MCF 10A (cell line): ENCODE results near the gene GTSE1. TPM values are rescaled to one million over a fixed set of nuclear protein-coding genes. Genes with fewer than 3 reads are reported as not detected.
A peak's percentile ranks its signal among the peaks of the same experiment; 100 is the strongest.

ENCODE experiments used
- BruUV-seq: library from RNA; stranded (reverse); fragments of 400-500 nt; replicated peaks from 2 replicates; lab custom pipeline; 2021; lab: Mats Ljungman, UMichigan
- CTCF ChIA-PET: fragments of 300-600 bp; sonication (Branson Sonifier 250); formaldehyde crosslinking; extraction: SDS; loops from one replicate; lab custom pipeline; 2021; ENCODE audit warnings: antibody characterized with exemption, inconsistent platforms; lab: Yijun Ruan, JAX
- POLR2A ChIA-PET: fragments of 300-600, 350-650 bp; sonication (Branson Sonifier 250); formaldehyde crosslinking; extraction: SDS; loops from one replicate; lab custom pipeline; 2020; ENCODE audit warnings: antibody characterized with exemption, inconsistent platforms; lab: Yijun Ruan, JAX
- DNase-seq: peaks from one replicate; pipeline ENCODE4 v3.0.0-alpha.2; 2018; ENCODE audit not compliant: unreplicated experiment
- H3K27ac Mint-ChIP-seq: one replicate; pipeline ENCODE4 v1.8.0; 2022; ENCODE audit warnings: mild to moderate bottlenecking, low read depth, mixed read lengths; ENCODE audit not compliant: unreplicated experiment
- H3K27me3 Mint-ChIP-seq: one replicate; pipeline ENCODE4 v1.8.0; 2022; ENCODE audit warnings: mixed read lengths; ENCODE audit not compliant: insufficient read depth, unreplicated experiment
- H3K36me3 Mint-ChIP-seq: one replicate; pipeline ENCODE4 v1.8.0; 2022; ENCODE audit warnings: mild to moderate bottlenecking, moderate library complexity, mixed read lengths; ENCODE audit not compliant: insufficient read depth, unreplicated experiment
- H3K4me1 Mint-ChIP-seq: one replicate; pipeline ENCODE4 v1.8.0; 2022; ENCODE audit warnings: mixed read lengths; ENCODE audit not compliant: insufficient read depth, unreplicated experiment
- H3K4me3 Mint-ChIP-seq: one replicate; pipeline ENCODE4 v1.8.0; 2022; ENCODE audit warnings: mild to moderate bottlenecking, moderate library complexity, mixed read lengths; ENCODE audit not compliant: unreplicated experiment
- H3K9me3 Mint-ChIP-seq: one replicate; pipeline ENCODE4 v1.8.0; 2022; ENCODE audit warnings: mixed read lengths; ENCODE audit not compliant: unreplicated experiment
- intact Hi-C: fragments of 100-400 bp; cut with micrococcal nuclease; formaldehyde crosslinking; loops from 2 replicates; pipeline ENCODE4 v1.14.1; 2022
- total RNA-seq: library from RNA; stranded (reverse); gene quantifications from 2 replicates; pipeline ENCODE4 v1.2.3, GENCODE V29; 2022
- TF ChIP-seq, protein P1 (sequence below): fragments of 200-600 bp; IDR thresholded peaks from one replicate; pipeline ENCODE4 v1.8.0; 2022; ENCODE audit warnings: antibody characterized with exemption, mild to moderate bottlenecking; ENCODE audit not compliant: unreplicated experiment

GTSE1 gene
- total RNA-seq, 1 experiment from 2014 or later: 19.9 TPM

DNA sequence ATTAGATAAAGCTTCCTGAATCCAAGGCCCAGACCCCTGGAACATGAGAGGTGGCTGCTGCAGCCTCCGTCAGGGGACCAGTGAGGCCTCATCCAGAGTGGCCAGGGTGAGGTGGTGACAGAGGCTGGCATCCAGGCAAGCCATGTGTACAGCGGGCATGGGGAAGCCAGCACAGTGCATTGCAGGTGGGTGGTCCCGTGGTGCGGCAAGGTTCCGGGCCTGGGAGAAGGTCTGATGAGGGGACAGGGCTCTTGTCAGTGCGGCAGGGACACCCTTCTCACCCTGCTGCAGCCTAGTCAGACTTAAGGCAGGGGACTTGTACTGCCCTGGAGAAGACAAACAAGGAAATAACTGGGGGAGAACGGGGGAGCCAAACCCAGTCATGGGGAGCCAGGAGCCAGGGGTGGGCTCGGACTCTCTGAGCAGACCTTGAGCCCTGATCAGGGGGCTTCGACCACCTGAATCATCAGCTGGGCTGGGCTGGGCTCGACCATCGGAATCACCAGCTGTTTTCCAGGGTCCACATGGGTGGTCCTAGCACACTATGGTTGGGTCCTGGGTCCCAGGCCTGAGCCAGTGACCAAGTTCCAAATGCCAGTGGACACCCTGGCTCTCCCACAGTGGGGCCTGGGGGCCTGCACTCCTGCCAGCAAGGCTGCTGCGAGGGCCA lies 23.8 kb upstream of the GTSE1 start:
- Mint-ChIP-seq H3K4me3 (no peak overlapping the region), H3K9me3 (no peaks in the 10 kb centered on the region), H3K4me1 (peaks cover 9% of the 10 kb centered on the region), H3K36me3 (peaks cover 26% of the 10 kb centered on the region), H3K27me3 (no peaks in the 10 kb centered on the region), H3K27ac (no peak overlapping the region)
- DNase-seq: no peak
- intact Hi-C loops: no loop called here
- ChIA-PET CTCF (no interaction called here), POLR2A (no interaction called here)
- BruUV-seq: no TSS peak
- TF ChIP-seq, protein P1, sequence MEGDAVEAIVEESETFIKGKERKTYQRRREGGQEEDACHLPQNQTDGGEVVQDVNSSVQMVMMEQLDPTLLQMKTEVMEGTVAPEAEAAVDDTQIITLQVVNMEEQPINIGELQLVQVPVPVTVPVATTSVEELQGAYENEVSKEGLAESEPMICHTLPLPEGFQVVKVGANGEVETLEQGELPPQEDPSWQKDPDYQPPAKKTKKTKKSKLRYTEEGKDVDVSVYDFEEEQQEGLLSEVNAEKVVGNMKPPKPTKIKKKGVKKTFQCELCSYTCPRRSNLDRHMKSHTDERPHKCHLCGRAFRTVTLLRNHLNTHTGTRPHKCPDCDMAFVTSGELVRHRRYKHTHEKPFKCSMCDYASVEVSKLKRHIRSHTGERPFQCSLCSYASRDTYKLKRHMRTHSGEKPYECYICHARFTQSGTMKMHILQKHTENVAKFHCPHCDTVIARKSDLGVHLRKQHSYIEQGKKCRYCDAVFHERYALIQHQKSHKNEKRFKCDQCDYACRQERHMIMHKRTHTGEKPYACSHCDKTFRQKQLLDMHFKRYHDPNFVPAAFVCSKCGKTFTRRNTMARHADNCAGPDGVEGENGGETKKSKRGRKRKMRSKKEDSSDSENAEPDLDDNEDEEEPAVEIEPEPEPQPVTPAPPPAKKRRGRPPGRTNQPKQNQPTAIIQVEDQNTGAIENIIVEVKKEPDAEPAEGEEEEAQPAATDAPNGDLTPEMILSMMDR: no peak

DNA sequence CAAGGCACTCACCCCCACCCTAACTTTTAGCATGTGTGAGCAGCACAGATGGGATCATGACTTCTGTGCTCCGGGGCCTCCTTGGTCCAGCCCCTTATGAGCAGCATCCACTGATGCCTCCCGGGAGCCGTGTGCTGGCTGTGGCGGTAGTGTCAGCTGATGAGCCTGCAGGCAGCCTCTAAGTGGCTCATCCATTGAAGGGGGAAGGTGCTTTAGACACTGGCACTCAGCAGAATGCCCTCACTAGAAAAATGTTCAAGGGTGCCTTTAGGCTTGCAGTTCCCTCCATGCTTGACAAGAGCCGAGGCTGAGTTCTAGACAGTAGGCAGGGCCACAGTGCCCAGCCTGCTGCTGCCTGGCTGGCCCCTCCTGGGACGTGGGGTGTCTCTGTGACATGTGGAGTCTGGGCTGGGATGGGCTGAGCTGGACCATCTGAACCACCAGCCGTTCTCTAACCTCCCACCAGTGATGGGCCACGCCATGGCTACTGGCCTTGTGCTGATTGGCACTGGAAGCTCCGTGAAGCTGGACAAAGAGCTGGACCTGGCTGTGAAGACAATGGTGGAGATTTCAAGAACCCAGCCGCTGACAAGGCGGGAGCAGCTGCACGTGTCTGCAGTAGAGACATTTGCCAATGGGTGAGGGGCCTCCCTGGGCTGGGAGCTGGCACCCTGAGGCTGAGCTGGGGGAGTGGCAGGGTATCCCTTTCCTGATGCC lies 23.1 kb upstream of the GTSE1 start:
- no peaks in the 10 kb centered on the region for H3K9me3 Mint-ChIP-seq
- H3K27ac Mint-ChIP-seq: no peak overlapping the region
- ChIA-PET POLR2A (no interaction called here), CTCF (interaction anchor here (0.6 kb wide), 1 partner anchor 367 kb away, joined by 3 read pairs; no protein-coding TSS in a partner anchor)
- intact Hi-C loops: no loop called here
- peaks cover 9% of the 10 kb centered on the region for H3K4me1 Mint-ChIP-seq
- no peak overlapping the region for H3K4me3 Mint-ChIP-seq
- H3K36me3 Mint-ChIP-seq: peaks cover 33% of the 10 kb centered on the region
- BruUV-seq: no TSS peak
- no peaks in the 10 kb centered on the region for H3K27me3 Mint-ChIP-seq
- TF ChIP-seq, protein P1: no peak
- DNase-seq: no peak

DNA sequence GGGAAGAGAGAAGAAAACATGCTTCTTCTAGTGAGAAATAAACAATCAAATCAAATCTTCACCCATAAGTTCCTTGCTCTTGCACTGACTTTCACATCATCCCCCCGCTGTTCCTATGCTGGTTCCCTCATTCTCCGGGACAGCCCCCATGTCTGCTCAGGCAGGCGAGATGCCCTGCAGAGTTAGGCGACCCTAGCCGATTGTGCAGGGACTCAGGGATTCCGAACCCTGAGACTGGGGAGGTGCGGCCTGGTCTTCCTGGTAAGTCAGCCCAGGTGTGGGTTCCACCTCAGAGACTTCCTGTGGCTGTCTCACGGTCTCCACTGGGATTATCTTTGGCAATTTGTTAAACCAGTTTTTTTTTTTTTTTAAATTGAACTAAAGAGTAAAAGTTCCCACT lies 22.3 kb upstream of the GTSE1 start:
- no TSS peak for BruUV-seq
- intact Hi-C loops: no loop called here
- TF ChIP-seq, protein P1: no peak
- Mint-ChIP-seq H3K27ac (no peak overlapping the region), H3K36me3 (peaks cover 37% of the 10 kb centered on the region), H3K27me3 (no peaks in the 10 kb centered on the region), H3K9me3 (no peaks in the 10 kb centered on the region), H3K4me1 (peaks cover 8% of the 10 kb centered on the region), H3K4me3 (no peak overlapping the region)
- ChIA-PET POLR2A (no interaction called here), CTCF (no interaction called here)
- DNase-seq: no peak

DNA sequence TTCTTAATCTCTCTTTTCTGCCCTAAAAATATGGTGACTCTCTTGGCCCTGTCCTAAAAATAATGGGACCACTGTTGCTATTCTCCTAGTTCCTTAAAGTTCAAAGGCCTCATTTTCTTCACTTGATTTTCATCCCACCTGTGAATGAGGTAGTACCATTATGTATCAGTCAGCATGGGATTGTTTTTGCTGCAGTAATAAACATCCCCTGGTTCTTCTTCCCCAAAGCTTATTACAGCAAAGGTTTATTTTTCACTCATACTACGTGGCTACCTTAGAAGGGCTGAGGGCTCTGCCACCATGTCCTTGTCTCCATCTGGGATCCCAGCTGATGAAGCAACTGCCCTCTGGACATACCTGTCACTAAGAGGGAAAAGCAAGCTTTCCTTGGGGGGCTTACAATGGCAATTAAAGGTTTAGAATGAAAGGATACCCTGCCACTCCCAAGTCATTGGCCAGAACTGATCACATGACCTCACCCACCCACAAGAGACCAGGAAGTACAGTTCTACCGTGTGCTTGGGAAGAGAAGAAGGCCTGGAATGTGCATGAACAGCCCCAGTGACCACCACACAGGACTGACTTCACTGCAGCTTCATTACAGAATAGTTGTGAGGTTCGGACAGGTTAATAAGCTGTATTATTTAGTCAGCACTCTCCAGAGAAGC lies 21.1 kb upstream of the GTSE1 start:
- BruUV-seq: no TSS peak
- TF ChIP-seq, protein P1: no peak
- no peak overlapping the region for H3K4me3 Mint-ChIP-seq
- H3K27ac Mint-ChIP-seq: no peak overlapping the region
- no peaks in the 10 kb centered on the region for H3K27me3 Mint-ChIP-seq
- intact Hi-C loops: no loop called here
- ChIA-PET POLR2A (interaction anchor here (0.6 to 1.7 kb wide), 3 partner anchors 25 to 79 kb away, joined by 3 to 6 read pairs (median 3); partner anchors contain the start of gene CDPF1), CTCF (interaction anchor here (0.6 to 1.5 kb wide), 4 partner anchors 7 to 632 kb away, joined by 3 to 6 read pairs (median 4); partner anchors contain the start of gene TTC38)
- H3K36me3 Mint-ChIP-seq: peaks cover 41% of the 10 kb centered on the region
- H3K4me1 Mint-ChIP-seq: no peaks in the 10 kb centered on the region
- DNase-seq: peak; percentile 3
- no peaks in the 10 kb centered on the region for H3K9me3 Mint-ChIP-seq
